Kidney epithelial cell (primary cell): ENCODE data around the gene GLCE. TPM values are rescaled to one million over a fixed set of nuclear protein-coding genes. Genes with fewer than 3 reads are reported as not detected.

ENCODE experiments used
- DNase-seq: peaks from one replicate; pipeline ENCODE4 v3.0.0-alpha.2; 2010; ENCODE audit warnings: low read depth
- H3K27me3 ChIP-seq: 2 replicates; pipeline ENCODE4 v1.6.0; 2011; ENCODE audit warnings: low read length; ENCODE audit not compliant: control insufficient read depth, insufficient read depth
- H3K36me3 ChIP-seq: 2 replicates; pipeline ENCODE4 v1.5.1; 2011; ENCODE audit warnings: low read length; ENCODE audit not compliant: control insufficient read depth, insufficient read depth
- H3K4me3 ChIP-seq: 2 replicates; pipeline ENCODE4 v1.5.1; 2011; ENCODE audit warnings: low read depth, mild to moderate bottlenecking, control low read depth, low read length
- total RNA-seq: library from RNA; depleted of rRNA; stranded (reverse); fragments of >200 nt; gene quantifications from 2 replicates; pipeline ENCODE4 v1.2.3, GENCODE V29; 2015
- TF ChIP-seq, protein P1 (sequence below): IDR thresholded peaks from 2 replicates; pipeline ENCODE4 v1.5.1; 2011; ENCODE audit warnings: mild to moderate bottlenecking, moderate library complexity, low read length, control low read depth, inconsistent platforms; ENCODE audit not compliant: insufficient read depth, poor library complexity, severe bottlenecking

Gene GLCE
- total RNA-seq, 1 donor from 2014 or later, result 11.0 TPM

DNA sequence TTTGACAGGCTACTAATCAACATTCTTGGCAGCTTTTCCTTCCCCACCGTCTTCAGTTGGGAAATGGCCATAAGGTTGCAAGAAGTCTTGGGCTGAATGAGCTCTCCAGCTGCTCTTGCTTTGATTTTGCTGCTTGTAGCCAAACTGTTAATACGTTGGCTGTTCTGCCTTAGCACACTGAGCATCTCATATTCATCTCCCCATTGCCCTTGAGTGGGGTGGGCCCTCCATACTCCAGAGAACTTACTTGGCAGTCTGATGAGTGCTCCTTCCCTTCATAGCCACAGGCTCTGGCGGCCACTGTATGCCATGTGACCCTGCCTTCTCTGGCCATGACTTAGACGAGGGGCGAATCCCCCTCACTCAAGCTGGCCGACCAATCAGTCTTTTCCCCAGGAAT is 112.5 kb downstream of the GLCE start:
- Histone ChIP-seq H3K27me3 (no peaks in the 10 kb centered on the region), H3K36me3 (no peaks in the 10 kb centered on the region), H3K4me3 (no peak overlapping the region)
- TF ChIP-seq, protein P1, sequence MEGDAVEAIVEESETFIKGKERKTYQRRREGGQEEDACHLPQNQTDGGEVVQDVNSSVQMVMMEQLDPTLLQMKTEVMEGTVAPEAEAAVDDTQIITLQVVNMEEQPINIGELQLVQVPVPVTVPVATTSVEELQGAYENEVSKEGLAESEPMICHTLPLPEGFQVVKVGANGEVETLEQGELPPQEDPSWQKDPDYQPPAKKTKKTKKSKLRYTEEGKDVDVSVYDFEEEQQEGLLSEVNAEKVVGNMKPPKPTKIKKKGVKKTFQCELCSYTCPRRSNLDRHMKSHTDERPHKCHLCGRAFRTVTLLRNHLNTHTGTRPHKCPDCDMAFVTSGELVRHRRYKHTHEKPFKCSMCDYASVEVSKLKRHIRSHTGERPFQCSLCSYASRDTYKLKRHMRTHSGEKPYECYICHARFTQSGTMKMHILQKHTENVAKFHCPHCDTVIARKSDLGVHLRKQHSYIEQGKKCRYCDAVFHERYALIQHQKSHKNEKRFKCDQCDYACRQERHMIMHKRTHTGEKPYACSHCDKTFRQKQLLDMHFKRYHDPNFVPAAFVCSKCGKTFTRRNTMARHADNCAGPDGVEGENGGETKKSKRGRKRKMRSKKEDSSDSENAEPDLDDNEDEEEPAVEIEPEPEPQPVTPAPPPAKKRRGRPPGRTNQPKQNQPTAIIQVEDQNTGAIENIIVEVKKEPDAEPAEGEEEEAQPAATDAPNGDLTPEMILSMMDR, result no peak
- DNase-seq, result no peak

DNA sequence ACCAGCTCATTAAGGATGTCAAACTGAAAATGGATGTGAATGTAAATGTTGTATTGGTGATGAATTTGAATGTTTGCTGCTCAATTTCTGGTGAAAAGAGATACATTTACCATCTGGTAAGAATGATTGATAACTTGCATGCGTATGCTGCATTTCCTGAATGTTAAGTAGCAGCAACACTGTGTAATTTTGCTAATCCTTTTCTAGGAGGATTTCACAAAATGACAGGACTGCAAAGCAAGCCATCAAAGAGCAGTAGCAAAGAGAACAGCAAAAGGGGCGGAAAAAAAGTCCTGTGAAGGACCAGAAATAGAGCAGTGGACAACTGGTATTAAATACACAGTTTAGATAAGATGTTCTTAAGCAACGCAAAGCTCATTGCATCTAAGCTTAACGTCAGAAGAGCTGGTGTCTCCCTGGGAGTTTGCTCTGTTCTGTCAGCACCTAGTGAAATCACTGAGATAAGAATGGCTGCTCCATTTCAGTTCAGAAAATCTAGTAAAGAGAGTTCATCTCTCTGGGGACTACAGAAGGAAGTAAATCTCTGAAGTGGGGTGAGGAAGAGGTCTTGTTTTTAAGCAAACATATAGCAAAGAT is 114.7 kb downstream of the GLCE start:
- no peaks in the 10 kb centered on the region for H3K27me3 ChIP-seq
- H3K4me3 ChIP-seq, result no peak overlapping the region
- no peaks in the 10 kb centered on the region for H3K36me3 ChIP-seq
- DNase-seq, result no peak
- TF ChIP-seq, protein P1, result no peak

DNA sequence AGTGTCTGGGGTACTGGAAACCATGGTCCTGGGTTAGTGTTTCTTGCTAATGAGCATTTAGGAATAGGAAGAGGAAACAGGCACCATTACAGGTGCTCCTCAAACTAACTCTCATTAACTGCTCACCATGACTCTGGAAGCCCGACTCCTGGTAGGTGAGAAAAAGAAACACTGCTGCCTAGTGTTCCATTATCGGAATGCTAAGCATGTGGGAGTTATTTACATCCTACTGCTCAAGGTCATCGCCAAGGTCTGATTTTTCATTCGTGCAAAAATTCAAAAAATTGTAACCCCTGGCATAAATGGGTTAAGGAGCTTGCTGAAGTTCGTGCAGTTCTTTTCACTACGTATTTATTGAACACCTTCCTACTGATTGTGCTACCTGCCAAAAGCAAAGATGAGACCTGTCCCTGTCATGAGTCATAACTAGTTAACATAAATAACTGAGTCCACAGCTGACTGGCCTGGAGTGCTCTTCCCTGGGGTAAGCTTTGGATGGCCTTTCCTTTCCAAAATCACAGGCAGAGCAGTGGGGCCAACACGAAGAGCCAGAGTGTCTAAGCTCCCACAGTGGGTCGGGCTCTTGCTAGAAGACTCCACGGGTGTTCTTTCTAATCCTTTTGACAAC is 115.6 kb downstream of the GLCE start:
- TF ChIP-seq, protein P1, result no peak
- Histone ChIP-seq H3K27me3 (no peaks in the 10 kb centered on the region), H3K36me3 (no peaks in the 10 kb centered on the region), H3K4me3 (no peak overlapping the region)
- no peak for DNase-seq

DNA sequence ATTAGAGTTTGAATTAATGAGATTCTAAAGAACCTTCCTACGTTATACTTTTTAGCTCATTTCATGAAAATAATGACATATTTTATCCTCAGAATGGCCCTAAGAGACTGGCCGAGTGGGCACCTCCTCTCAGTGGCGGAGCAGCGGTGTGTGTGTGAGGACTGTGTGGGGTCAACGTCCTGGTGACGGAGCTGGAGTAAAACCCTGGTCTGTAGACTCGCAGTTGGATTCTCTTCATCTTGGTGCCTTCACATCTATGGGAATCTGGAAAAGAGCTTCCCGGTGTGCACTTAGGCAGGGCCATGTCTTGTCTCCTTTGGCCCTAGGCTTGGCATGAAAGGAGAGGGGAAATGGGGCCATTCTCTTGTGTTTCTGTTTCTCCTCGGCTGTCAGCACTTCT is 116.9 kb downstream of the GLCE start:
- H3K4me3 ChIP-seq, result no peak overlapping the region
- TF ChIP-seq, protein P1, result no peak
- H3K36me3 ChIP-seq, result no peaks in the 10 kb centered on the region
- no peaks in the 10 kb centered on the region for H3K27me3 ChIP-seq
- no peak for DNase-seq

DNA sequence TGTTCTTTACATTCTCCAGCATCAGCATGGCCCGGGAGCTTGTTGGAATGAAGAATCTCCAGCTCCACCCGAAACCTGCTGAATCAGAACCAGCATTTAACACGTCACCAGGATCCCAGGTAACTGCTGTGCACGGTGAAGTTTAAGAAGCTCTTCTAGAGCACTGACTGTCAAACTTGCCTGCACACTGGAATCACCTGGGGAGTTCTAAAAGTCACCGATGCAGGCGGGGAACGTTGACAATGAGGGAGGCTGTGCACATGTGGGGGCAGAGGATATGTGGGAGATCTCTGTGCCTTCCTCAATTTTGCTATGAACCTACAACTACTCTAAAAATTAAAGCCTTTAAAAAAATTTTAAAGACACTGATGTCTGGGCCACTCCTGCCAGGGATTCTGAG is 119.2 kb downstream of the GLCE start:
- H3K36me3 ChIP-seq, result no peaks in the 10 kb centered on the region
- TF ChIP-seq, protein P1, result no peak
- DNase-seq, result no peak
- no peak overlapping the region for H3K4me3 ChIP-seq
- no peaks in the 10 kb centered on the region for H3K27me3 ChIP-seq

DNA sequence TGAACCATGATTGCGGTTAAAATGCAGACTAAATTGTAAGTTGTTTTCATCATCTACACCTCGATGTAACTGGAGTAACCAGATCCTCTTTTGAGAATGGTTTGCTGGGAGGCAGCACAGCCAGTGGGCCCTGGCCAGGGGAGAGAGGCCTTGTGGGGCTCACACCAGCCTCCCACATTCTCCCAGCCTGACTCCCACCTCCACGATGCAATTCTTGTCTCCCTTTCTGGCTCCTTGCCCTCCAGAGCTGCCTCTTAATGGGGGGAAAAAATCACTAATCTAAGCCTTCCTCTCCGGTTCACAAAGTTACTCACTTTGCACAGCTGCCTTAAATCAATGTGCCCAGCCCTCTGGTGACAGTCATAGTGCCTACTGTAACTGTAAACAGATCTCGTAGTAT is 120.3 kb downstream of the GLCE start:
- TF ChIP-seq, protein P1, result no peak
- H3K4me3 ChIP-seq, result no peak overlapping the region
- no peaks in the 10 kb centered on the region for H3K27me3 ChIP-seq
- no peaks in the 10 kb centered on the region for H3K36me3 ChIP-seq
- DNase-seq, result no peak
